Ascending aorta (tissue), 2 donors: ENCODE data around the gene CCDC197. TPM values are rescaled to one million over a fixed set of nuclear protein-coding genes. Genes with fewer than 3 reads are reported as not detected.
A peak's percentile ranks its signal among the peaks of the same experiment; 100 is the strongest.

ENCODE experiments used
- DNase-seq, 2 donors: peaks; one replicate each; pipeline ENCODE4 v3.0.0-alpha.2; 2019; ENCODE audit warnings: low spot score in 2 of 2
- H3K27ac ChIP-seq, 2 donors: fragments of 200-600 bp; sonication (generic); one replicate each; pipeline ENCODE4 v1.5.1; 2016 to 2017; ENCODE audit warnings: mild to moderate bottlenecking in 1 of 2
- H3K27me3 ChIP-seq: fragments of 200-600 bp; sonication (generic); one replicate; pipeline ENCODE4 v1.5.1; 2017
- H3K36me3 ChIP-seq, 2 donors: fragments of 200-600 bp; sonication (generic); one replicate each; pipeline ENCODE4 v1.5.1; 2016
- H3K4me1 ChIP-seq, 2 donors: fragments of 200-600 bp; sonication (generic); one replicate each; pipeline ENCODE4 v1.5.1; 2016 to 2017; ENCODE audit warnings: mild to moderate bottlenecking in 1 of 2
- H3K4me3 ChIP-seq, 2 donors: fragments of 200-600 bp; sonication (generic); one replicate each; pipeline ENCODE4 v1.5.1; 2016 to 2017; ENCODE audit warnings: mild to moderate bottlenecking in 1 of 2
- H3K9me3 ChIP-seq, 2 donors: fragments of 200-600 bp; sonication (generic); one replicate each; pipeline ENCODE4 v1.5.1; 2016
- intact Hi-C: fragments of 100-400 bp; cut with DNase I; formaldehyde crosslinking; loops from one replicate; pipeline ENCODE4 v1.15.1; 2023
- total RNA-seq: library from RNA; depleted of rRNA; stranded (reverse); fragments of >200 nt; gene quantifications from one replicate; pipeline ENCODE4 v1.1.0, GENCODE V29; 2016
- TF ChIP-seq, protein P1 (sequence below), 3 experiments: fragments of 200-600 bp in 2 of 3; fragments of 450-650 bp in 1 of 3; sonication (generic) in 2 of 3; IDR thresholded peaks; one replicate each; pipeline ENCODE4 v1.5.1; 2016 to 2019; ENCODE audit warnings: antibody characterized with exemption in 3 of 3, mild to moderate bottlenecking in 1 of 3, moderate library complexity in 1 of 3

CCDC197 gene
- total RNA-seq, 1 donor from 2014 or later, result not detected

DNA sequence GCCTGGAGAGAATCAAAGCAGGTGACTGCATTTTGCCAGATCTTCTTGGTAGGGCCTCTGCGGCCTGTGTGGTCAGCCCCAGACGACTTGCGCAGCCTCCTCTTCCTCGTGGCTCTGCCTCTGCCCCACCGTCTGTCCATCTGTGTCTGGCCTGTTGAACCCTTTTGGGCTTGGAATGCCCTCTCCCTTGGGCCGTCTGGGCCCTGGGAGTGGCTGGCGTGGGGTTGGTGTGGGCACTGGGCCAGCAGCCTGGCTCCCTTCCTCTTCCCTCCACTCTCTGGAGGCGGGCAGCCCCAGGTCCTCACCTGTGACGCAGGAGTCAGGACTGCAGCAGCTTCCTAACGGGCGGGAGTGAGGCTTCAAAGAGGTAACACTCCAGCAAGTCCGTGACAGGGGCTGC, 9.7 kb upstream of the CCDC197 start:
- Histone ChIP-seq H3K9me3 (no peaks in the 10 kb centered on the region), H3K4me3 (no peak overlapping the region), H3K36me3 (no peaks in the 10 kb centered on the region), H3K4me1 (peaks cover 3 to 32% of the 10 kb centered on the region in 2 donors), H3K27me3 (no peaks in the 10 kb centered on the region), H3K27ac (peak overlapping the region; percentile 62 to 78)
- DNase-seq, result no peak
- TF ChIP-seq, protein P1, sequence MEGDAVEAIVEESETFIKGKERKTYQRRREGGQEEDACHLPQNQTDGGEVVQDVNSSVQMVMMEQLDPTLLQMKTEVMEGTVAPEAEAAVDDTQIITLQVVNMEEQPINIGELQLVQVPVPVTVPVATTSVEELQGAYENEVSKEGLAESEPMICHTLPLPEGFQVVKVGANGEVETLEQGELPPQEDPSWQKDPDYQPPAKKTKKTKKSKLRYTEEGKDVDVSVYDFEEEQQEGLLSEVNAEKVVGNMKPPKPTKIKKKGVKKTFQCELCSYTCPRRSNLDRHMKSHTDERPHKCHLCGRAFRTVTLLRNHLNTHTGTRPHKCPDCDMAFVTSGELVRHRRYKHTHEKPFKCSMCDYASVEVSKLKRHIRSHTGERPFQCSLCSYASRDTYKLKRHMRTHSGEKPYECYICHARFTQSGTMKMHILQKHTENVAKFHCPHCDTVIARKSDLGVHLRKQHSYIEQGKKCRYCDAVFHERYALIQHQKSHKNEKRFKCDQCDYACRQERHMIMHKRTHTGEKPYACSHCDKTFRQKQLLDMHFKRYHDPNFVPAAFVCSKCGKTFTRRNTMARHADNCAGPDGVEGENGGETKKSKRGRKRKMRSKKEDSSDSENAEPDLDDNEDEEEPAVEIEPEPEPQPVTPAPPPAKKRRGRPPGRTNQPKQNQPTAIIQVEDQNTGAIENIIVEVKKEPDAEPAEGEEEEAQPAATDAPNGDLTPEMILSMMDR (IDR thresholded peaks at IDR 0.05), result no peak
- intact Hi-C loops, result loop anchor here (10.0 kb wide), 1 partner anchor 1527 kb away; the partner anchor contains the start of gene SYNE3

DNA sequence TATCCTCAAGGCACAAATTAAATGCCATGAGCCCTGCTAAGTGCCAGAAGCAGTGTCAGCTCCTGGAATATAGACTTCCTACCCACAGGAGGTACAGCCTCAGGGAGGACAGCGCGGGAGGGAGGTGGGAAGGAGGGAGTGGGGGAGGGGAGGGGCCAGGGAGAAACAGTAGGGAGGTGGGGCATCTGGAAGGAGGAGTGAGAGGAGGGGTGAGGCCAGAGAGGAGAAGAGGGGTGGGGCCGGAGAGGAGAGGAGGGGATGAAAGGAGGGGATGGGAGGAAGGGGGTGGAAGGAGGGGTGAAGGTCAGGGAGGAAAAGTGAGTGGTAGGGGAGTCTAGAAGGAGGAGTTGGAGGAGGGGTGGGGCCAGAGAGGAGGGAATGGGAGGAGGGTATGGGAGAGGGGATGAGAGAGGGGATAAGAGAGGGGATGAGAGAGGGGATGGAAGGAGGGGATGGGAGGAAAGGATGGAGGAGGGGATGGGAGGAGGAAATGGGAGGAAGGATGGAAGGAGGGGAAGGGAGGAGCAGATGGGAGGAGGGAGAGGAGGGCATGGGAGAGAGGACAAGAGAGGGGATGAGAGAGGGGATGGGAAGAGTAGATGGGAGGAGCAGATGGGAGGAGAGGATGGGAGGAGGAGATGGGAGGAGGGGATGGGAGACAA, 9.2 kb upstream of the CCDC197 start:
- Histone ChIP-seq H3K27me3 (no peaks in the 10 kb centered on the region), H3K9me3 (no peaks in the 10 kb centered on the region), H3K36me3 (no peaks in the 10 kb centered on the region), H3K4me3 (no peak overlapping the region), H3K4me1 (peaks cover 3 to 27% of the 10 kb centered on the region in 2 donors), H3K27ac (peak overlapping the region; percentile 62 to 78)
- intact Hi-C loops, result loop anchor here (10.0 kb wide), 1 partner anchor 1527 kb away; the partner anchor contains the start of gene SYNE3
- no peak for DNase-seq
- TF ChIP-seq, protein P1 (IDR thresholded peaks at IDR 0.05), result no peak

DNA sequence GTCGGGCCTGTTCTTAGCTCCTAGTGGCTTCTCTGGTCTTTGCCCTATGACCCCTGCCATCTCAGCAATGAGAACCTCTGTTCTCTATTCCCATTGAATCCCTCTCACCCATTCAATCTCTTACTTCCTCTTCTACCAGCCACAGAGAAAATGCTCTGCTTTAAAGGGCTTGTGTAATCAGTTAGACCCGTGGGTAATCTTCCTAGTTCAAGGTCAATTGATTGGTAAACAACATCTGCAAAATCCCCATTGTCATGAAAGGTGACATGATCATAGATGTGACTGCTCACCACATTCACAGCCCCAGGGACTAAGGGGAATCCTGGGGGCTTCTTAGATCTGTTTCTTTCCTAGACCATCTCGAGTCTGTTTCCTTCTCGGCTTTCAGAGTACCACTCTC, 7.2 kb upstream of the CCDC197 start:
- Histone ChIP-seq H3K27me3 (no peaks in the 10 kb centered on the region), H3K27ac (peak overlapping the region in 1 of 2 donors; percentile 96), H3K36me3 (no peaks in the 10 kb centered on the region), H3K9me3 (no peaks in the 10 kb centered on the region), H3K4me1 (peaks cover 3 to 27% of the 10 kb centered on the region in 2 donors), H3K4me3 (no peak overlapping the region)
- no peak for DNase-seq
- TF ChIP-seq, protein P1 (IDR thresholded peaks at IDR 0.05), result no peak
- intact Hi-C loops, result loop anchor here (10.0 kb wide), 1 partner anchor 1525 kb away; the partner anchor contains the start of gene SYNE3

DNA sequence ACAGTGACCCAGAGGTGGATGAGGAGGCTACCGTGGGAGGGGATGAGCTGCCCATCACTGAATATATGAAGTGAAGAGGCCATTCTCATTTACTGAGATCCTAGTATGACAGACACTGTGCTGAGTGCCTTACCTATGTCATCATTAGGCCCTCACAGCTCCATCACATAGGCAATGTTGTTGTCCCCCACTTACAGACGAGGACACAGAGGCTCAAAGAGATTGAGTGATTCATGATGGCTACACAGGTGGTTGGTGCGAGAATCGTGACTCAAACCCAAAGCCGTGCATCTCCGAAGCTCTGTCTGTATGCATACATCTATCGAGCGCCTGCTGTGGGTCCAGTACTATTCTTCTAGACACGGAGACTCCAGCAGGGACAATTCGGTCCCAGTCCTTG, 5.9 kb upstream of the CCDC197 start:
- H3K4me3 ChIP-seq, result no peak overlapping the region
- no peak for DNase-seq
- intact Hi-C loops, result no loop called here

DNA sequence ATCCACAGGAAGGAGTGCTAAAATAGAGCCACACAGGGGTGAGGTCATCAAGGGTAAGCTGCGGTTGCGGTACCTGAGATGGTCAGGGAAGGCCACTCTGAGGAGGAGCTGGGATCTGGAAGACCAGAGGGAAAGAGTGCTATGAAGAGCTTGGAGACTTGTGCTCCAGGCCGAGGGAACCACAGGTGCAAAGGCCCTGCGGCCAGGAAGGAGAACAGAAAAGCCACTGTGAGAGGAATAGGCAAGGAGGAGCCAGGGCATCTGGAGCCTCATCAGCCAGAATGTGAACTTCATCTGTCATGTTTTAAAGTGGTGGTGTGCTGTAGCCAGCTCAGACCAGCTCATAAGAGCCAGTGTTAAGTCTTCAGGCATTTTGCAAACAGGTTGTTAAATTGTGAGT, 5.5 kb upstream of the CCDC197 start:
- H3K4me1 ChIP-seq, result peaks cover 12 to 30% of the 10 kb centered on the region in 2 donors
- TF ChIP-seq, protein P1 (IDR thresholded peaks at IDR 0.05), result no peak
- no peaks in the 10 kb centered on the region for H3K27me3 ChIP-seq
- no peaks in the 10 kb centered on the region for H3K36me3 ChIP-seq
- DNase-seq, result no peak
- H3K9me3 ChIP-seq, result no peaks in the 10 kb centered on the region
- H3K4me3 ChIP-seq, result no peak overlapping the region
- peak overlapping the region in 1 of 2 donors; percentile 96 for H3K27ac ChIP-seq
- intact Hi-C loops, result no loop called here

More for the DNA sequence above, 5.9 kb upstream of the CCDC197 start:
- TF ChIP-seq, protein P1 (IDR thresholded peaks at IDR 0.05), result no peak
- Histone ChIP-seq H3K36me3 (no peaks in the 10 kb centered on the region), H3K27me3 (no peaks in the 10 kb centered on the region), H3K27ac (peak overlapping the region in 1 of 2 donors; percentile 96), H3K4me1 (peaks cover 12 to 29% of the 10 kb centered on the region in 2 donors), H3K9me3 (no peaks in the 10 kb centered on the region)
